AG04450 (cell line): ENCODE measurements around the gene CLCF1. TPM values are rescaled to one million over a fixed set of nuclear protein-coding genes. Genes with fewer than 3 reads are reported as not detected.

Source experiments
- CTCF ChIA-PET: fragments of 300-600, 350-600 bp; formaldehyde crosslinking; extraction: SDS; loops from one replicate; lab custom pipeline; 2022; ENCODE audit warnings: antibody characterized with exemption, inconsistent platforms; lab: Charles Lee
- POLR2A ChIA-PET: fragments of 350-600 bp; formaldehyde crosslinking; extraction: SDS; loops from one replicate; lab custom pipeline; 2021; ENCODE audit warnings: antibody characterized with exemption, inconsistent platforms; lab: Yijun Ruan, JAX
- DNase-seq: peaks from one replicate; pipeline ENCODE4 v3.0.0-alpha.2; 2011; ENCODE audit warnings: low read depth, low spot score
- H3K27ac ChIP-seq: one replicate; pipeline ENCODE4 v1.5.1; 2012; ENCODE audit warnings: low read depth, low read length, control low read depth
- H3K27me3 ChIP-seq: one replicate; pipeline ENCODE4 v1.6.0; 2012; ENCODE audit warnings: low read length; ENCODE audit not compliant: control insufficient read depth, insufficient read depth
- H3K4me3 ChIP-seq: 2 replicates; pipeline ENCODE4 v1.5.1; 2011; ENCODE audit warnings: mild to moderate bottlenecking, low read depth, low read length, control low read depth
- H3K9me3 ChIP-seq: 2 replicates; pipeline ENCODE4 v1.5.1; 2012; ENCODE audit warnings: low read length; ENCODE audit not compliant: control insufficient read depth, insufficient read depth
- CTCF ChIP-seq: IDR thresholded peaks from 2 replicates; pipeline ENCODE4 v1.5.1; 2011; ENCODE audit warnings: low read depth, low read length, control low read depth, inconsistent platforms
- polyA plus RNA-seq: library from polyadenylated mRNA; depleted of rRNA; stranded (reverse); fragments of >200 nt; gene quantifications from 2 replicates; pipeline ENCODE4 v1.2.3, GENCODE V29; 2011

Gene CLCF1
- polyA plus RNA-seq, 1 experiment: 11.4 TPM

GRCh38 chr11:67387069-67387468 lies 13.7 kb upstream of the CLCF1 start:
- DNase-seq: no peak
- POLR2A ChIA-PET: interaction anchor here (0.6 to 0.7 kb wide), 2 partner anchors 35 to 84 kb away, joined by 4 to 5 read pairs; partner anchors contain the start of gene SSH3

DNA sequence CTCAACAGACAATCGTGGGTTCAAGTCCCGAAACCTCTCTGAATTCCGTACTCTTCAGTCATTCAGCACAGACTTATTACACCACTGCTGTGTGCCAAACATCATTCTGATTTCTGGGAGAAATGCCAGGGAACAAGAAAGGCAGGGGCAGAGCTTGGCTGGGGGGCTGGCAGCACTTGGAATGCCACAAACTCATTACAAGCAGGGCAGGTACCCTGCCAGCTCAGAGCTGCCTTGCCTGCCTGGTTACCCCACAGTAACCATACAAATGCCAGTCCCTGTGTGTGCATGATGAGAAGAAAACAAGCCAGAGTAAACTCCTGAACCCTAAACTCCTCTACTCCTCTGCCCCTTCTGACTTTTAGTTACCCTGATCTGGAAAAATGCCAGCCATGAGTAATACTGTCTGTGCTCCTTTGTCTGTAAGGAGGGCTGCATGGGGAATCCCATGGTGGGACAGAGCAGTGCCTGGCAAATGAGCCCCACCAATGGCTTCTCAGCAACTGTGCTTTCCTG lies 11.5 kb upstream of the CLCF1 start:
- Histone ChIP-seq H3K4me3 (no peak overlapping the region), H3K27ac (no peak overlapping the region), H3K9me3 (no peaks in the 10 kb centered on the region), H3K27me3 (no peaks in the 10 kb centered on the region)
- CTCF ChIA-PET: interaction anchor here (24.1 kb wide), 1 partner anchor 27 kb away, joined by 716 read pairs; the partner anchor contains the start of gene POLD4
- TF ChIP-seq CTCF: no peak
- POLR2A ChIA-PET: interaction anchor here (0.7 to 0.9 kb wide), 2 partner anchors 12 to 198 kb away, joined by 3 to 4 read pairs; partner anchors contain the start of genes CLCF1 and GSTP1
- no peak for DNase-seq

More at GRCh38 chr11:67387069-67387468, 13.7 kb upstream of the CLCF1 start:
- TF ChIP-seq CTCF: no peak
- CTCF ChIA-PET: interaction anchor here (0.6 to 24.1 kb wide), 3 partner anchors 15 to 67 kb away, joined by 3 to 716 read pairs (median 3); partner anchors contain the start of gene POLD4
- no peaks in the 10 kb centered on the region for H3K9me3 ChIP-seq
- no peak overlapping the region for H3K4me3 ChIP-seq
- H3K27ac ChIP-seq: no peak overlapping the region
- H3K27me3 ChIP-seq: no peaks in the 10 kb centered on the region

DNA sequence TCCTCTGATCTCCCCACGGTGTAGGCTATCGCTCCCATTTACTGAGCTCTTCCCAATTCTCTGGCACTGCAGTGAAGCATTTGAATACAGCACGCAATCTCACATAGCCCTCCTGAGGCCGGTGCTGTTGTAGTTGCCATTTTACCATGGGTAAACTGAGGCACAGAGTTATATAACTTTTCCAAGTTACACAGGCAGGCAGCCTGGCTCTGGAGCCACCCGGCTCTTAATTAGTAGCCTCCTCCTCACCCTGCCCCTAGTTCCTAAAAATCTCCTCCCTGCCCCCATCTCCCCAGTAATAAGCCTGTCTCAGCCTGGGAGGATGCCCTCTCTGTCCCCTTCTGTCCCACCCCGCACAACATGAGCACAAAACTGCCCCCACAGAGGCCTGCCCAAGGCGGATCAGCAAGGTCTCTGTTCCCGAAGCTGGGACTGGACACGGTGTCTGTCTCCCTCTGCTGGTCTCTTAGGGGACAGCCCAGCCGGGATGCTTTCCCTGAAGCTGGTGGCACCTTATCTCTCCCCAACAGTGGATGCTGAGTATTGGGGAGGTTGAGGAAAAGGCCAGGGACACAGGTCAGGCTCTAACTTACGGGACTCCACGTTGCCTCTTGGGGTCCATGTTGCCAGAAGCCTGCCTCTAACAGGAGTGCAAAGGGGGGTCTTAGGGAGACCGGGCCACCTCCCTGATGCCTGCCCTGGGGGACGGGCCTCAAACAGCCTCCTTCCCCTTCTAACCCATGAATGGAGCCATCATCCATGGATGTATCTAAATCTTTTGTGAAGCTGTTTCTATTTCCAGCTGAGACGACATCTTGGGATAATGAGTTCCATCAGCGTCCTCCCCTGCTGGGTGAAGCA lies 9.1 kb upstream of the CLCF1 start:
- peak; percentile 99 for TF ChIP-seq CTCF
- Histone ChIP-seq H3K27me3 (no peaks in the 10 kb centered on the region), H3K9me3 (no peaks in the 10 kb centered on the region), H3K4me3 (no peak overlapping the region), H3K27ac (no peak overlapping the region)
- ChIA-PET POLR2A (interaction anchor here (0.5 to 1.5 kb wide), 13 partner anchors 9 to 123 kb away, joined by 3 to 16 read pairs (median 4); partner anchors contain the start of genes CLCF1, POLD4, RAD9A and SSH3), CTCF (interaction anchor here (0.6 to 24.1 kb wide), 22 partner anchors 8 to 233 kb away, joined by 3 to 716 read pairs (median 5); partner anchors contain the start of genes ANKRD13D, CORO1B, GRK2 and POLD4)
- no peak for DNase-seq

DNA sequence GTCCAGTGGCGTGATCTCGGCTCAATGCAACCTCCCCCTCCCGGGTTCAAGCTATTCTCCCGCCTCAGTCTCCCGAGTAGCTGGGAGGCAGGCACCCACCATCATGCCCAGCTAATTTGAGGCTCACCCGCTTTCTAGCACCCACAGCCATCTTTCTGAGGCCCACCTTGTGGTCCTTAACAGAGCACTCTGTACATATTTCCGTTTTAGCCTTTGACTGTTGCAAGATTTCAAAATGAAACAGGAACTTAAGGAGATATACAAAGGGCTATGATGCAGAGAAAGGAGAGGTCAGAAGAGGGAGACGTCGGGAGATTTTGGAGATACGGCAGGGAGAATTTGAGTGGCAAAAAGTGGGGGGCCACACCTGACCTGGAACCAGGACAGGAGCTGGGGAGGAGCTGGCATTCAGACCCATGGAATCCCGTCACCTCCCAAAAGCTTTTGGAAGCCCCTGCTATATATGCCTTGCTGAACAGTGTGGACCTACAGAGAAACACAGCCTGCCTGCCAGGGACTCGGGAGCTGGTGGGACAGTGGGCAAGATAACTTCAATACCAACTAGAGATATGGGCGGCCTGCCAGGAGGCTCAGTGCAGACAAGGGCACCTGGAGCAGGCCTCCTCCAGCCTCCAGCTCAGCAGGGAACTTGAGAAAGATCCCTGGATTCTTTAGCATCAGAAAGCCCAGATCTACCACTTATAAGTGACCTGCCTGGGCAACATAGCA lies 8.0 kb upstream of the CLCF1 start:
- H3K9me3 ChIP-seq: no peaks in the 10 kb centered on the region
- no peak overlapping the region for H3K4me3 ChIP-seq
- H3K27me3 ChIP-seq: no peaks in the 10 kb centered on the region
- ChIA-PET POLR2A (interaction anchor here (0.7 to 2.0 kb wide), 7 partner anchors 25 to 78 kb away, joined by 3 to 24 read pairs (median 8); partner anchors contain the start of gene SSH3), CTCF (interaction anchor here (0.6 to 24.1 kb wide), 19 partner anchors 9 to 785 kb away, joined by 3 to 716 read pairs (median 4); partner anchors contain the start of genes GRK2, POLD4, PPP1CA and RAD9A)
- H3K27ac ChIP-seq: no peak overlapping the region
- DNase-seq: no peak
- no peak for TF ChIP-seq CTCF
